Lower lobe of right lung (tissue), 2 donors: ENCODE data around the gene NUMA1. TPM values are rescaled to one million over a fixed set of nuclear protein-coding genes. Genes with fewer than 3 reads are reported as not detected.
A peak's percentile ranks its signal among the peaks of the same experiment; 100 is the strongest.

Experiments
- ATAC-seq, 2 donors: fragments of 200-7000 bp; cut with Tn5 transposase; one replicate each; pipeline ENCODE4 v1.9.1; 2020 to 2022; ENCODE audit warnings: mild to moderate bottlenecking in 2 of 2, moderate library complexity in 2 of 2
- DNase-seq: peaks from one replicate; pipeline ENCODE4 v3.0.0-alpha.2; 2020
- H3K27ac ChIP-seq: fragments of 200-600 bp; one replicate; pipeline ENCODE4 v1.8.0; 2022
- H3K27me3 ChIP-seq: fragments of 200-600 bp; one replicate; pipeline ENCODE4 v1.8.0; 2022; ENCODE audit warnings: low read depth
- H3K36me3 ChIP-seq: fragments of 200-600 bp; one replicate; pipeline ENCODE4 v1.8.0; 2022; ENCODE audit warnings: mild to moderate bottlenecking
- H3K4me1 ChIP-seq: fragments of 200-600 bp; one replicate; pipeline ENCODE4 v1.8.0; 2022
- H3K4me3 ChIP-seq: fragments of 200-600 bp; one replicate; pipeline ENCODE4 v1.8.0; 2022; ENCODE audit warnings: mild to moderate bottlenecking
- H3K9me3 ChIP-seq: fragments of 200-600 bp; one replicate; pipeline ENCODE4 v1.8.0; 2022
- intact Hi-C: fragments of 100-400 bp; cut with DNase I; formaldehyde crosslinking; loops from one replicate; pipeline ENCODE4 v1.11.0; 2022
- total RNA-seq: library from RNA; stranded (reverse); fragmentation: NEBNext Ultra II Directional; extraction: Animal tissue kit (Norgen Biotek cat#: 25700); gene quantifications from one replicate; pipeline ENCODE4 v1.2.1, GENCODE V29; 2021
- TF ChIP-seq, protein P1 (sequence below): fragments of 200-600 bp; IDR thresholded peaks from one replicate; pipeline ENCODE4 v1.8.0; 2022; ENCODE audit warnings: antibody characterized with exemption, mild to moderate bottlenecking
- donor health status: DM: no; HTN: yes; CAD: no; lungs with severe emphysema.

Gene NUMA1
- total RNA-seq, 1 donor from 2014 or later, result 200 TPM

DNA sequence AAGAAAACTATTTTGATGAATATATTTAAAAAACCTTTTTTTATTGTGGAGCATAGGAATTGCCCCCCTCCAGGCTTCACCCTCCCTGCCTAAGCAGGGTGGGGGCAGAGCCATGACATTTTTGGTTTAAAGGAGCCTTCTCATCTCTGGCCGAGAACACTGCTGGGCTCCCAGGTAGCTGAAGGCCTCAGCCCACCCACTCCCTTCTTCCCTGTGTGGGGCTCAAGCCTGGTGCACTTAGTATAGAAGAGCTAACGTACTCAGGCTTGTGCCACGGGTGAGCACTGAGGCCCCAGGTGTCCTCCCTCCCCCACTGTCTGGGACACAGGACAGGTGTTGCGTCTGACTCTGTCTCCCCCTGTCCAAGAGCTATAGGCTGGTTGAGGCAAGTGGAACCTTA lies 83.8 kb downstream of the NUMA1 start:
- Histone ChIP-seq H3K4me3 (no peak overlapping the region), H3K4me1 (peaks cover 50% of the 10 kb centered on the region), H3K27me3 (no peaks in the 10 kb centered on the region), H3K36me3 (peaks cover 20% of the 10 kb centered on the region), H3K9me3 (no peaks in the 10 kb centered on the region), H3K27ac (no peak overlapping the region)
- DNase-seq, result no peak
- intact Hi-C loops, result no loop called here
- TF ChIP-seq, protein P1, sequence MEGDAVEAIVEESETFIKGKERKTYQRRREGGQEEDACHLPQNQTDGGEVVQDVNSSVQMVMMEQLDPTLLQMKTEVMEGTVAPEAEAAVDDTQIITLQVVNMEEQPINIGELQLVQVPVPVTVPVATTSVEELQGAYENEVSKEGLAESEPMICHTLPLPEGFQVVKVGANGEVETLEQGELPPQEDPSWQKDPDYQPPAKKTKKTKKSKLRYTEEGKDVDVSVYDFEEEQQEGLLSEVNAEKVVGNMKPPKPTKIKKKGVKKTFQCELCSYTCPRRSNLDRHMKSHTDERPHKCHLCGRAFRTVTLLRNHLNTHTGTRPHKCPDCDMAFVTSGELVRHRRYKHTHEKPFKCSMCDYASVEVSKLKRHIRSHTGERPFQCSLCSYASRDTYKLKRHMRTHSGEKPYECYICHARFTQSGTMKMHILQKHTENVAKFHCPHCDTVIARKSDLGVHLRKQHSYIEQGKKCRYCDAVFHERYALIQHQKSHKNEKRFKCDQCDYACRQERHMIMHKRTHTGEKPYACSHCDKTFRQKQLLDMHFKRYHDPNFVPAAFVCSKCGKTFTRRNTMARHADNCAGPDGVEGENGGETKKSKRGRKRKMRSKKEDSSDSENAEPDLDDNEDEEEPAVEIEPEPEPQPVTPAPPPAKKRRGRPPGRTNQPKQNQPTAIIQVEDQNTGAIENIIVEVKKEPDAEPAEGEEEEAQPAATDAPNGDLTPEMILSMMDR, result no peak
- no peak for ATAC-seq

DNA sequence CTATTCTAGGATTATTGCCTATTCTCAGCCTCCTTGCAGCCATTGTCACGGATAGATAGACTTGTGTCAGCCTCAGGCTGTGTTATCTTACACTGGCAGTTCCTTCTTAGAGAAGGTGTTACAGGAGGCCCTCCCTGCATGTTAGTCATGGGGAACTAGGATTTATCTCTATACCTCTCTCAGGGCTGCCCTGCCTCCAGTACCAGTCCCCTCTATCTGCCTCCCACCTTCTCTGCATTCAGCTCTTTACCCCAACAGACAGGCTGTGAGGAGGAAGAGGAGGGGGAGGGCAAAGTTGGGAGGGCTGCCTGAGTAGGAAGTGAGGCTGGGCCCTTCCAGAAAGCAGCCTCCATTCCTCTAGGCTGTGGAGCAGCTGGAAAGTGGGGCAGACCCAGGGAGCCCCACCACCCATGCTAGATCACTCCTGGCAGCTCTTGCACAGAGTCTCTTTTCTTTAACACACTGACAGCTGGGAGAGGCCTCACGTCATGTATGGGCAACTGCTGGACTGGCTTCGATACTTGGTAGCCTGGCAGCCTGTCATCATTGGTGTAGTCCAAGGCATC lies 84.5 kb downstream of the NUMA1 start:
- H3K4me1 ChIP-seq, result peaks cover 43% of the 10 kb centered on the region
- no peaks in the 10 kb centered on the region for H3K27me3 ChIP-seq
- H3K9me3 ChIP-seq, result no peaks in the 10 kb centered on the region
- TF ChIP-seq, protein P1, result no peak
- intact Hi-C loops, result no loop called here
- ATAC-seq, result no peak
- H3K27ac ChIP-seq, result no peak overlapping the region
- DNase-seq, result no peak
- no peak overlapping the region for H3K4me3 ChIP-seq
- peaks cover 19% of the 10 kb centered on the region for H3K36me3 ChIP-seq

DNA sequence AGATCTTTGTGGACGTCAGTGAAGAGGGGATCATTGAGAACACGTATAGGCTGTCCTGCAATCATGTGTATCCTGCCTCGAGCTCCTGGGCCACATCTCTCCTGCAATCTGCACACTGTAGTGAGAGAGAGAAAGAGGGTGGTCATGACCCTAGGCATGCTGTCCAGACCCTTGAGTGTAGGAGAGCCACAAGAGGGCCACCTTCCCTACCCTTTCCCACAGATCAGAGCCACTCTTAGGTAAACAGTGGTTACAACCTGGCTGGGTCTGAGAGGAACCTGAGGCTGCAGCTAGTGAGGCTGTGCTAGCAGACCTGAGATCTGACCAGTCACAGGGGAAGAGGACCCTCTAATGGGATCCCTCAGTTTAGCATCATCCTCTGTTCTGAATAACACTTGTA lies 85.6 kb downstream of the NUMA1 start:
- Histone ChIP-seq H3K4me1 (peaks cover 33% of the 10 kb centered on the region), H3K27ac (no peak overlapping the region), H3K4me3 (no peak overlapping the region), H3K36me3 (peaks cover 15% of the 10 kb centered on the region), H3K9me3 (no peaks in the 10 kb centered on the region), H3K27me3 (no peaks in the 10 kb centered on the region)
- no peak for ATAC-seq
- TF ChIP-seq, protein P1, result no peak
- no peak for DNase-seq
- intact Hi-C loops, result no loop called here

DNA sequence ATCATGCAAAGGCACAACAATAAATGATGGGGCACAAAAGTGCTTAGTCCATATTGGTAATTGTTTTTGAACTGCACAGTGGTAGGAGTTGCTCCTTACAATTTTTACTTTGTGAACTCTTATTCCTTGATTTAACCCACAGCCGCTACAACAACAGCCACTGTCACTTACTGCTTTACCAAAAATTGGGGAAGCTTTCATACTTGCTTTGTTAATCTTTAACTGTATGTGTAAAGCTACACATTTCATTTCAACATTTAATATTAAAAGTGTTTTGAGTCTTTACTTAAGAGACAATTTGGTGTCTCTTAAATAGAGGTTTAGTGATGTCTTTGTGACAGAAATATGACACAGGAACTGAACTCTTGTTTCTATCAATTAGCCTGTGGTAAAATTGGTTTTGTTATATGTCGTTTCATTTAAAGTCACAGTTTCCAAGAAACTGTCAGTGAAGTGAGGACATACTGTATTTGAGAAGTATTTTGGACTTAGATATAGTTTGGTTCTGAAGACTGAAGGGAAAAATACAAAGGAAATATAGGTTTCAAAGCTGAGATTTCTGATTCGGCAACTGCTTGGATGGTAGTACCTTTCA lies 88.1 kb downstream of the NUMA1 start:
- intact Hi-C loops, result no loop called here
- DNase-seq (no peak), ATAC-seq (no peak)
- peaks cover 22% of the 10 kb centered on the region for H3K36me3 ChIP-seq
- no peak overlapping the region for H3K4me3 ChIP-seq
- peak overlapping the region; percentile 26 for H3K27ac ChIP-seq
- no peaks in the 10 kb centered on the region for H3K9me3 ChIP-seq
- TF ChIP-seq, protein P1, result no peak
- H3K4me1 ChIP-seq, result peaks cover 8% of the 10 kb centered on the region
- H3K27me3 ChIP-seq, result no peaks in the 10 kb centered on the region

DNA sequence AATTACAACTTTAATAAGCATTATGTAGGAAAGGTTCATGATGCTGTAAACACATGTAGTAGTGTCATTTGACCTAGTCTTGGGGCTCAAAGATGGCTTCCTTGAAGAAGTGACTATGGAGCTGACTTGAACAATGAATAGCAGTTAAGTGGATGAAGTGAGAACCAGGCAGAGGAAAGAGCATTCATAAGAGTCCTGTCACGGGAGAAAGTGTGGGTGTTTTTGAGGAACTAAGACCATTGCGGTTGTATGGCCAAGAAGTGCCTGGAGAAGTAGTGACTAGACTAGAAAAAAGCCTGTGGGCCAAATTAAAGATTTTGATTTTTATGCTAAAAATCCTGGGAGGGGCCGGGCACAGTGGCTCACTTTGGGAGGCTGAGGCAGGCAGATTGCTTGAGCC lies 88.8 kb downstream of the NUMA1 start:
- intact Hi-C loops, result no loop called here
- DNase-seq, result no peak
- ATAC-seq, result peak; percentile 73 to 77
- Histone ChIP-seq H3K9me3 (no peaks in the 10 kb centered on the region), H3K27ac (peak overlapping the region; percentile 26), H3K4me1 (peaks cover 7% of the 10 kb centered on the region), H3K27me3 (no peaks in the 10 kb centered on the region), H3K36me3 (peaks cover 26% of the 10 kb centered on the region), H3K4me3 (no peak overlapping the region)
- TF ChIP-seq, protein P1, result no peak
